Epithelial cell of esophagus (primary cell): Measurements from ENCODE around the gene USP17L19.
"Not testable (repeated sequence)": the region's sequence is repeated elsewhere in the genome, so short reads cannot be mapped to it uniquely, and the experiment has no call there.

Experiments
- DNase-seq: peaks from one replicate; pipeline ENCODE4 v3.0.0; 2010; ENCODE audit warnings: low read depth
- H3K4me3 ChIP-seq: 2 replicates; pipeline ENCODE4 v1.5.1; 2011; ENCODE audit warnings: mild to moderate bottlenecking, low read length, control low read depth

Gene USP17L19

GRCh38 chr4:9253078-9253477 is at the start of gene USP17L19:
TSS of gene USP17L19 (plus strand) at chr4:9253378. CDS start at chr4:9253378, 0 bp downstream.
- H3K4me3 ChIP-seq: not testable (repeated sequence)

GRCh38 chr4:9210357-9210756 is 42.8 kb upstream of the USP17L19 start, which contains the start of gene USP17L10:
TSS of gene USP17L10 (plus strand) at chr4:9210657. CDS start at chr4:9210657, 0 bp downstream.
- DNase-seq, H3K4me3 ChIP-seq: not testable (repeated sequence)

More at GRCh38 chr4:9253078-9253477, at the start of gene USP17L19:
- not testable (repeated sequence) for DNase-seq

GRCh38 chr4:9214701-9215100 is 38.5 kb upstream of the USP17L19 start:
- H3K4me3 ChIP-seq, DNase-seq: not testable (repeated sequence)

- DNase-seq, H3K4me3 ChIP-seq: not testable (repeated sequence)
Observed at GRCh38 chr4:9215105-9215504, 38.1 kb upstream of the USP17L19 start, which contains the start of gene USP17L11. TSS of gene USP17L11 (plus strand) at chr4:9215405. CDS start at chr4:9215405, 0 bp downstream.

- DNase-seq, H3K4me3 ChIP-seq: not testable (repeated sequence)
Observed at GRCh38 chr4:9219852-9220251, 33.3 kb upstream of the USP17L19 start, which contains the start of gene USP17L12. TSS of gene USP17L12 (plus strand) at chr4:9220152. CDS start at chr4:9220152, 0 bp downstream.

- not testable (repeated sequence) for DNase-seq, H3K4me3 ChIP-seq
Observed at GRCh38 chr4:9224596-9224995, 28.6 kb upstream of the USP17L19 start, which contains the start of gene USP17L13. TSS of gene USP17L13 (plus strand) at chr4:9224896. CDS start at chr4:9224896, 0 bp downstream.

GRCh38 chr4:9230249-9230648 is 22.9 kb upstream of the USP17L19 start:
- H3K4me3 ChIP-seq, DNase-seq: not testable (repeated sequence)

GRCh38 chr4:9234085-9234484 is 19.1 kb upstream of the USP17L19 start, which contains the start of gene USP17L15:
TSS of gene USP17L15 (plus strand) at chr4:9234385. CDS start at chr4:9234385, 0 bp downstream.
- not testable (repeated sequence) for H3K4me3 ChIP-seq, DNase-seq

GRCh38 chr4:9238461-9238860 is 14.7 kb upstream of the USP17L19 start:
- not testable (repeated sequence) for DNase-seq

GRCh38 chr4:9243579-9243978 is 9.6 kb upstream of the USP17L19 start, which contains the start of gene USP17L17:
TSS of gene USP17L17 (plus strand) at chr4:9243879. CDS start at chr4:9243879, 0 bp downstream.
- not testable (repeated sequence) for H3K4me3 ChIP-seq, DNase-seq

More at GRCh38 chr4:9238461-9238860, 14.7 kb upstream of the USP17L19 start:
- not testable (repeated sequence) for H3K4me3 ChIP-seq

- H3K4me3 ChIP-seq: not testable (repeated sequence)
- DNase-seq: peak; percentile 0
Observed at GRCh38 chr4:9247953-9248680, 5.1 kb upstream of the USP17L19 start, which contains the start of gene USP17L18. TSS of gene USP17L18 (plus strand) at chr4:9248630. CDS start at chr4:9248630, 0 bp downstream.

GRCh38 chr4:9257824-9258223 is 4.6 kb downstream of the USP17L19 start, which contains the start of gene USP17L20:
TSS of gene USP17L20 (plus strand) at chr4:9258124. CDS start at chr4:9258124, 0 bp downstream.
- DNase-seq, H3K4me3 ChIP-seq: not testable (repeated sequence)

GRCh38 chr4:9262572-9262971 is 9.4 kb downstream of the USP17L19 start, which contains the start of gene USP17L21:
TSS of gene USP17L21 (plus strand) at chr4:9262872. CDS start at chr4:9262872, 0 bp downstream.
- DNase-seq, H3K4me3 ChIP-seq: not testable (repeated sequence)

- not testable (repeated sequence) for DNase-seq, H3K4me3 ChIP-seq
Observed at GRCh38 chr4:9267319-9267718, 14.1 kb downstream of the USP17L19 start, which contains the start of gene USP17L22. TSS of gene USP17L22 (plus strand) at chr4:9267619. CDS start at chr4:9267619, 0 bp downstream.

- not testable (repeated sequence) for H3K4me3 ChIP-seq, DNase-seq
Observed at GRCh38 chr4:9271719-9272118, 18.5 kb downstream of the USP17L19 start.
